DMS 273 (cell line): ENCODE results near the gene ZNF586.
"Not testable (repeated sequence)": the region's sequence is repeated elsewhere in the genome, so short reads cannot be mapped to it uniquely, and the experiment has no call there.

ENCODE experiments used
- DNase-seq: peaks from one replicate; lab custom pipeline; 2025; ENCODE audit not compliant: unreplicated experiment; lab: John Stamatoyannopoulos, UW

The ZNF586 gene

GRCh38 chr19:57789288-57789687, 19.8 kb downstream of the ZNF586 start:
- no peak for DNase-seq

- DNase-seq: not testable (repeated sequence)
Measured at GRCh38 chr19:57796580-57796979, 27.1 kb downstream of the ZNF586 start.

- no peak for DNase-seq
Measured at GRCh38 chr19:57800696-57801095, 31.2 kb downstream of the ZNF586 start.

- DNase-seq: no peak
Measured at GRCh38 chr19:57802269-57802668, 32.8 kb downstream of the ZNF586 start.

GRCh38 chr19:57803265-57803593, 33.8 kb downstream of the ZNF586 start:
- no peak for DNase-seq

GRCh38 chr19:57803594-57804325, 34.3 kb downstream of the ZNF586 start:
- DNase-seq: no peak

GRCh38 chr19:57807541-57807940, 38.1 kb downstream of the ZNF586 start:
- no peak for DNase-seq

GRCh38 chr19:57810410-57811295, 41.2 kb downstream of the ZNF586 start:
- DNase-seq: not testable (repeated sequence)

GRCh38 chr19:57812226-57812625, 42.8 kb downstream of the ZNF586 start:
- DNase-seq: no peak

GRCh38 chr19:57812975-57813820, 43.7 kb downstream of the ZNF586 start:
- not testable (repeated sequence) for DNase-seq

GRCh38 chr19:57813919-57814504, 44.5 kb downstream of the ZNF586 start:
- peak; percentile 34 for DNase-seq

- peak; percentile 98 for DNase-seq
Measured at GRCh38 chr19:57814505-57815246, 45.2 kb downstream of the ZNF586 start, which contains the start of gene ZNF552. TSS of gene ZNF552 (minus strand) at chr19:57814913. CDS start at chr19:57814743, 170 bp downstream.

GRCh38 chr19:57815247-57816075, 46.0 kb downstream of the ZNF586 start:
- DNase-seq: no peak

GRCh38 chr19:57816652-57817051, 47.2 kb downstream of the ZNF586 start:
- DNase-seq: no peak

- no peak for DNase-seq
Measured at GRCh38 chr19:57817976-57818375, 48.5 kb downstream of the ZNF586 start.

GRCh38 chr19:57818378-57818777, 48.9 kb downstream of the ZNF586 start:
- DNase-seq: no peak

GRCh38 chr19:57819475-57820148, 50.1 kb downstream of the ZNF586 start:
- DNase-seq: peak; percentile 97

GRCh38 chr19:57820599-57820998, 51.1 kb downstream of the ZNF586 start:
- no peak for DNase-seq

GRCh38 chr19:57821095-57821494, 51.6 kb downstream of the ZNF586 start:
- DNase-seq: not testable (repeated sequence)
